HepG2 (cell line): Measurements from ENCODE around the gene FGF14. TPM values are rescaled to one million over a fixed set of nuclear protein-coding genes. Genes with fewer than 3 reads are reported as not detected.

Experiments used
- ATAC-seq: fragments of 200-7000 bp; cut with Tn5 transposase; 3 replicates; pipeline ENCODE4 v1.9.1; 2020; ENCODE audit warnings: mild to moderate bottlenecking, moderate library complexity
- BruUV-seq: library from RNA; stranded (reverse); fragments of 400-500 nt; replicated peaks from 2 replicates; lab custom pipeline; 2021; lab: Mats Ljungman, UMichigan
- CTCF ChIA-PET: fragments of 300-600 bp; formaldehyde crosslinking; extraction: SDS; loops from one replicate; lab custom pipeline; 2021; ENCODE audit warnings: low total read pairs, inconsistent platforms, low intra/inter-chr PET ratio; lab: Yijun Ruan, JAX
- POLR2A ChIA-PET: fragments of 350-600 bp; sonication (Branson Sonifier 250); formaldehyde crosslinking; loops from one replicate; lab custom pipeline; 2020; ENCODE audit warnings: antibody characterized with exemption, inconsistent platforms; lab: Yijun Ruan, JAX
- DNase-seq: peaks from one replicate; pipeline ENCODE4 v3.0.0-alpha.2; 2015; ENCODE audit warnings: low spot score
- FAIRE-seq: peaks from 3 replicates; lab custom pipeline; 2011; peaks lifted over from hg19 to GRCh38; lab: Jason Lieb, UNC
- H2AFZ ChIP-seq: one replicate; pipeline ENCODE4 v1.6.1; 2011; ENCODE audit warnings: low read length, inconsistent platforms
- H3K27ac ChIP-seq: fragments of 300-600 bp; 3 replicates; pipeline ENCODE4 v1.8.0; 2011; ENCODE audit warnings: mixed run types, mild to moderate bottlenecking, mixed read lengths, low read length, inconsistent platforms; ENCODE audit not compliant: insufficient read depth; ENCODE audit errors: extremely low read length
- H3K27me3 ChIP-seq, 2 experiments: fragments of 200-600 bp in 1 of 2; 2 replicates in 1 of 2; 3 replicates in 1 of 2; pipeline versions ENCODE4 v1.6.0 to v1.8.0; 2011; ENCODE audit warnings: low read length in 2 of 2, mild to moderate bottlenecking in 2 of 2, moderate library complexity in 2 of 2, inconsistent platforms in 1 of 2; ENCODE audit not compliant: insufficient read depth in 2 of 2, control insufficient read depth in 1 of 2
- H3K36me3 ChIP-seq, 2 experiments: fragments of 200-600 bp in 1 of 2; replicated peaks in 1 of 2; 2 replicates in 1 of 2; 3 replicates in 1 of 2; pipeline versions ENCODE4 v1.5.1 to v1.8.0; 2011; ENCODE audit warnings: low read length in 2 of 2, inconsistent platforms in 1 of 2; ENCODE audit not compliant: insufficient read depth in 2 of 2, control insufficient read depth in 1 of 2
- H3K4me1 ChIP-seq: 2 replicates; pipeline ENCODE4 v1.5.1; 2012; ENCODE audit warnings: low read length, inconsistent platforms; ENCODE audit not compliant: insufficient read depth
- H3K4me2 ChIP-seq: 2 replicates; pipeline ENCODE4 v1.6.0; 2011; ENCODE audit warnings: low read depth, low read length, inconsistent platforms
- H3K4me3 ChIP-seq, 3 experiments: fragments of 200-600 bp in 1 of 3; sonication (generic), shearing (Covaris generic) in 1 of 3; replicated peaks in 1 of 3; 2 replicates each; pipeline ENCODE4 v1.5.1; 2011 to 2016; ENCODE audit warnings: low read length in 3 of 3, inconsistent platforms in 2 of 3, low read depth in 2 of 3, mild to moderate bottlenecking in 2 of 3, control low read depth in 1 of 3, mixed read lengths in 1 of 3; ENCODE audit not compliant: insufficient read depth in 1 of 3
- H3K79me2 ChIP-seq: one replicate; pipeline ENCODE4 v1.6.1; 2011; ENCODE audit warnings: low read length, inconsistent platforms; ENCODE audit not compliant: insufficient read depth
- H3K9ac ChIP-seq: 2 replicates; pipeline ENCODE4 v1.6.0; 2011; ENCODE audit warnings: mild to moderate bottlenecking, low read depth, low read length, inconsistent platforms; ENCODE audit not compliant: insufficient read depth
- H3K9me3 ChIP-seq: 2 replicates; pipeline ENCODE4 v1.5.1; 2012; ENCODE audit warnings: mild to moderate bottlenecking, low read length
- H4K20me1 ChIP-seq: 2 replicates; pipeline ENCODE4 v1.6.0; 2011; ENCODE audit warnings: inconsistent platforms, mild to moderate bottlenecking, low read length, moderate library complexity; ENCODE audit not compliant: insufficient read depth
- MNT ChIP-seq: fragments of 450-650 bp; IDR thresholded peaks from 2 replicates; pipeline ENCODE4 v1.6.1; 2016
- NAIF1 ChIP-seq: sonication (generic); formaldehyde crosslinking; IDR thresholded peaks from 2 replicates; pipeline ENCODE4 v1.5.0; 2020; ENCODE audit warnings: mild to moderate bottlenecking, missing genetic modification reagents, borderline replicate concordance
- PRDM4 ChIP-seq: sonication (generic); formaldehyde crosslinking; IDR thresholded peaks from 2 replicates; pipeline ENCODE4 v1.9.0; 2021; ENCODE audit warnings: missing genetic modification reagents, borderline replicate concordance
- ZKSCAN5 ChIP-seq: sonication (generic); formaldehyde crosslinking; IDR thresholded peaks from 2 replicates; pipeline ENCODE4 v1.5.1; 2020; ENCODE audit warnings: mild to moderate bottlenecking, missing genetic modification reagents
- ZKSCAN8 ChIP-seq: IDR thresholded peaks from 2 replicates; pipeline ENCODE4 v1.6.1; 2016; ENCODE audit warnings: borderline replicate concordance, missing genetic modification reagents, missing compliant biosample characterization
- ZMYM4 ChIP-seq: sonication (generic); formaldehyde crosslinking; IDR thresholded peaks from 2 replicates; pipeline ENCODE4 v1.8.1; 2023; ENCODE audit warnings: mild to moderate bottlenecking, missing genetic modification reagents
- WGBS: methylation state at CpG from one replicate; pipeline ENCODE4 v1.1.6; 2017; ENCODE audit warnings: low lambda C conversion rate; 5-methylcytosine and 5-hydroxymethylcytosine counted together
- in situ Hi-C: cut with HindIII; loops from 2 replicates; pipeline ENCODE4 v1.10.0; 2017; ENCODE audit warnings: low pct_unique_long_range_greater_than_20kb; ENCODE audit not compliant: extremely low pct_ligation_motif_present
- intact Hi-C: fragments of 100-400 bp; cut with micrococcal nuclease; formaldehyde crosslinking; loops from one replicate; pipeline ENCODE4 v1.10.0; 2022; ENCODE audit not compliant: unreplicated experiment
- polyA plus RNA-seq, 8 experiments: library from polyadenylated mRNA; depleted of rRNA in 3 of 8; stranded (reverse) in 7 of 8; unstranded in 1 of 8; fragments of >200 nt; fragmentation: Illumina TruSeq in 4 of 8; extraction: Trizol in 4 of 8; gene quantifications; 2 replicates each; pipeline versions ENCODE4 v1.2.1 to v1.2.3, GENCODE V29; 2011 to 2016; ENCODE audit warnings: low read depth in 4 of 8, missing spikeins in 1 of 8, mixed read lengths in 1 of 8; ENCODE audit not compliant: insufficient read depth in 1 of 8
- total RNA-seq, 5 experiments: library from RNA; depleted of rRNA; stranded (reverse); fragments of >200 nt; fragmentation: Illumina TruSeq; extraction: Trizol; gene quantifications; 2 replicates each; pipeline ENCODE4 v1.2.3, GENCODE V29; 2016; ENCODE audit warnings: low read depth in 1 of 5

Gene FGF14
- total and polyA plus RNA-seq, 2 of the 13 experiments (the other 11 are each of a cell fraction or from before 2014, with no cell fraction given) = not detected

- no peak for TF ChIP-seq PRDM4 (CRISPR knock-in tag)
- no peak for TF ChIP-seq ZKSCAN8 (CRISPR knock-in tag)
- TF ChIP-seq ZMYM4 = no peak
Observed at GRCh38 chr13:101915331-101915730, 486.5 kb downstream of the FGF14 start (continued).

- Histone ChIP-seq H3K27me3 (peaks cover 0 to 9% of the 10 kb centered on the region in 2 experiments; a peak in 2 of 5 replicates), H3K9me3 (no peaks in the 10 kb centered on the region), H3K27ac (no peak overlapping the region), H2AFZ (no peak overlapping the region), H3K36me3 (no peaks in the 10 kb centered on the region), H3K79me2 (no peaks in the 10 kb centered on the region), H3K4me2 (no peak overlapping the region), H3K4me3 (no peak overlapping the region), H3K9ac (no peak overlapping the region), H3K4me1 (no peaks in the 10 kb centered on the region), H4K20me1 (no peaks in the 10 kb centered on the region)
- TF ChIP-seq NAIF1 (CRISPR knock-in tag) (no peak), ZKSCAN5 (CRISPR knock-in tag) (no peak), MNT (peak; percentile 95)
- WGBS = 2% methylated on average over 2 of the region's 2 CpGs
- ChIA-PET POLR2A (no interaction called here), CTCF (no interaction called here)
- no TSS peak for BruUV-seq
- no peak for FAIRE-seq
- intact Hi-C loops (no loop called here), in situ Hi-C loops (no loop called here)
- no peak for ATAC-seq
- DNase-seq = no peak
Observed at GRCh38 chr13:101911752-101912151, 490.1 kb downstream of the FGF14 start.
